ENCODE data around the gene TCP11.

The TCP11 gene

DNA sequence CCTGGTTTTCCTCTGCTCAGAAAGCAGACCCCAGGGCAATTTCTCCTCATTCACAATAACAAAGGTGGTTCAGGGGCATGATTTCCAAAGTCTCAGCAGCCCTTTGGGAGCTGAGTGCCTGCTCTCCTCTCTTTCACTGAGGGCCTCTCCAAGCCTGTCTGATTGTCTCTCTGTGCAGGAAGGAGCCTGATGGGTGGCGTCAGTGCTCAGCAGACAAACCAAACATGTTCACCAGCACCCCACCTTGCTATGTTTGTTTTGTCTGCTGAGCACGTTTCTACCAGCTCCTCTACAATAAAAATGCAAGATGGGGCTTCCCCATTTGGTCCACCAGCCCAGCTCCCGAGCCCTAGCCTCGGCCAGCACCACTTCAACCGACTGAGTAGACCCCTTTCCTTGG is 25.4 kb upstream of the TCP11 start:
- TF ChIP-seq, protein P1, sequence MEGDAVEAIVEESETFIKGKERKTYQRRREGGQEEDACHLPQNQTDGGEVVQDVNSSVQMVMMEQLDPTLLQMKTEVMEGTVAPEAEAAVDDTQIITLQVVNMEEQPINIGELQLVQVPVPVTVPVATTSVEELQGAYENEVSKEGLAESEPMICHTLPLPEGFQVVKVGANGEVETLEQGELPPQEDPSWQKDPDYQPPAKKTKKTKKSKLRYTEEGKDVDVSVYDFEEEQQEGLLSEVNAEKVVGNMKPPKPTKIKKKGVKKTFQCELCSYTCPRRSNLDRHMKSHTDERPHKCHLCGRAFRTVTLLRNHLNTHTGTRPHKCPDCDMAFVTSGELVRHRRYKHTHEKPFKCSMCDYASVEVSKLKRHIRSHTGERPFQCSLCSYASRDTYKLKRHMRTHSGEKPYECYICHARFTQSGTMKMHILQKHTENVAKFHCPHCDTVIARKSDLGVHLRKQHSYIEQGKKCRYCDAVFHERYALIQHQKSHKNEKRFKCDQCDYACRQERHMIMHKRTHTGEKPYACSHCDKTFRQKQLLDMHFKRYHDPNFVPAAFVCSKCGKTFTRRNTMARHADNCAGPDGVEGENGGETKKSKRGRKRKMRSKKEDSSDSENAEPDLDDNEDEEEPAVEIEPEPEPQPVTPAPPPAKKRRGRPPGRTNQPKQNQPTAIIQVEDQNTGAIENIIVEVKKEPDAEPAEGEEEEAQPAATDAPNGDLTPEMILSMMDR (IDR thresholded peaks at IDR 0.05; ENCODE audit: extremely low read depth, insufficient read depth, missing control alignments) = no peak
- in situ Hi-C loops (cut with MboI; ENCODE audit: low pct_unique_long_range_greater_than_20kb, low sequenced_read_pairs, unreplicated experiment) = no loop called here
- DNase-seq (ENCODE audit: low spot score) = no peak

DNA sequence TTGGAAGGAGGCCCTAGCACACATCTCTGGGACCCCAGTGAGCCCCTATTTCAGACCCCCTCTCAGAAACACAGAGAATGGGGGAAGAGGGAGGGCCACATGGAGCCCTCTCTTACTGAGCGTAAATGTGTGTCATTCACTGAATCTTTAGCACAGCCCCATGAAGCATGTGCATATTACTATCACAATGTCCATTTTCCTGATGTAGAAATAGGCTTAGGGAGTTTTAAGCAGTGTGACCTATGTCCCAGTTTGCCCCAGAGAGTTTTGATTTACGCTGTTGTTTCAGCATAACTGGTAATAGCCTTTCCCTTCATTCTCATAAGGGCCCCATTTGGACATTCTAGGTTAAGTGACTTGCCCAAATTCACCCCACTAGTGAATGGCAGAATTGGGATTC is 25.0 kb upstream of the TCP11 start:
- no peak for DNase-seq (ENCODE audit: low spot score)
- TF ChIP-seq, protein P1 (IDR thresholded peaks at IDR 0.05; ENCODE audit: extremely low read depth, insufficient read depth, missing control alignments) = no peak
- in situ Hi-C loops (cut with MboI; ENCODE audit: low pct_unique_long_range_greater_than_20kb, low sequenced_read_pairs, unreplicated experiment) = no loop called here

DNA sequence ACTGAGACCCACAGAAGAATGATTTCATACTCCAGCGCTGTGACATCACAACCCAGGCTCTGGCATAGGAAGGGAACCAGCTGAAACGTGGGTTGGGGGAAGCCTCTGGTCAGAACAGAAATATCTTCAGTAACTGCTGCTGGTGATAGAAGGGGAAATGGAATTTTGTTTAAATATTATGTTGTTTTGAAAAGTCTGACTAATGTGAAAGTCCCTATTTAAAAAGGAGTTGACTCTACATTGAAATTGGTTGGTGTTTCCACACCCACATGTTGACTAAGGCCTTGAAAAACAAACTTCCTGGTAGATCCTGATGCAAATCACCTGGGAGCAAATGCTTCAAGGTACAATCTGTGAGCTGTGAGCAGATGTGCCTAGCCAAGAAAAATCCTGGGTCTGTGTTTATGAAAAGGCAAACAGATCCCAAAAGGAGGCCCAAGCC is 24.5 kb upstream of the TCP11 start:
- TF ChIP-seq, protein P1 (IDR thresholded peaks at IDR 0.05; ENCODE audit: extremely low read depth, insufficient read depth, missing control alignments) = no peak
- in situ Hi-C loops (cut with MboI; ENCODE audit: low pct_unique_long_range_greater_than_20kb, low sequenced_read_pairs, unreplicated experiment) = no loop called here
- peak; percentile 29 for DNase-seq (ENCODE audit: low spot score)

DNA sequence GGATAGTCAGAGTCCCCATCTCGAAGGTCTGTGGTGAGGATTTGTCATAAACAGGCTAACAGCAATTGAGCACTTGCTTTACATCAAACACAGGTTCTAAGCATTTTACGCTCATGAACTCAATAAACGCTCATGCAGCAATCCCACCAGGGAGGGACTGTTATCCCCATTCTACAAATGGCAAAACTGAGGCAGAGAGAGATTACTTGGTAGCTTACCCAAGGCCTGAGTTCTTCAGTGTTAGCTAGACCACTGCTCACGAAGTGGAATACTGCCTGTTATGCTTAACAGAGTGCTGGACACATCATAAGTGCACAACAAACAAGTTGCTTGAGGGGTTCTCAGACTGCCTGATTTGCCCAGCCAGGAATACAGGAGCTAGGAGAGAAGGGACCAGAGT is 23.7 kb upstream of the TCP11 start:
- TF ChIP-seq, protein P1 (IDR thresholded peaks at IDR 0.05; ENCODE audit: extremely low read depth, insufficient read depth, missing control alignments) = no peak
- in situ Hi-C loops (cut with MboI; ENCODE audit: low pct_unique_long_range_greater_than_20kb, low sequenced_read_pairs, unreplicated experiment) = no loop called here
- no peak for DNase-seq (ENCODE audit: low spot score)

DNA sequence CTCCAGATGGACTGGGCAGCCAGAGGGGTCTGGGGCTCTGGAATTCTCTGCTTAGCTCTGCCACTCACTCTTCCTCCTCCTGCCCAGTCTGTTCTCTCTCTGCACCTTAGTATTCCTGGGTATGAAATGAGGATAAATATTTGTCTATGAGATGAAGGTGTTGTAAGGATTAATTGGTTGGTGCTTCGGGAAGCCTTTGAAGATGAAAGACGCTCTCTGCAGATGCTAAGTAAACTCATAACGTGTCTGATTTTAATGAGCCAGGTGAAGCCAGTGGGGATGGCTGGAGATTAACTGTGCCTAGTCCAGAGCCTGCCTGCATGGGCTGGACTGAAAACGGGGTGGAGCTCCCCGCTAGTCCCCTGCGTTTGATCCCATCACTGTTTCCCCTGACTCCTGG is 23.1 kb upstream of the TCP11 start:
- no peak for DNase-seq (ENCODE audit: low spot score)
- in situ Hi-C loops (cut with MboI; ENCODE audit: low pct_unique_long_range_greater_than_20kb, low sequenced_read_pairs, unreplicated experiment) = no loop called here

DNA sequence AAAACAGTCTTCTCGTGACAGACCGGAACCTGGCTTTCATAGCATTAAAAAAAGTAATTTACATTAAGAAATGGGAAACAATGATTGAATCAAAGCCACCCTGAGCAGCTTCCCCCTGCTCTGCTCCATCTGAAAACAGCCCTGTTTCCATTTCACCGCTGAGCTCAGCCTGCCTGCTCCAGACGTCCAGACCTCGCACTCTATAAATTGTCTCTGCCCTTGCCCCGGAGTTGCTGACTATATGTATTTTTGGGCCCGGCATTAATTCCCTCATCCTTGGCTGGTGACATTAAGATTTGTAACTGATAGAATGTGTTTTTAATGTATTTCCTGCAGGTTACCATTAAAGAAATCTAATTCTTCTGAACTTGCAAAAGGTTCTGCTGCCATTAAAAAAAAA is 22.7 kb upstream of the TCP11 start:
- in situ Hi-C loops (cut with MboI; ENCODE audit: low pct_unique_long_range_greater_than_20kb, low sequenced_read_pairs, unreplicated experiment) = no loop called here
- TF ChIP-seq, protein P1 (IDR thresholded peaks at IDR 0.05; ENCODE audit: extremely low read depth, insufficient read depth, missing control alignments) = no peak
- DNase-seq (ENCODE audit: low spot score) = no peak

More for the DNA sequence above, 23.1 kb upstream of the TCP11 start:
- TF ChIP-seq, protein P1 (IDR thresholded peaks at IDR 0.05; ENCODE audit: extremely low read depth, insufficient read depth, missing control alignments) = no peak
